Activated CD8-positive, alpha-beta memory T cell treated with anti-CD3 and anti-CD28 coated beads, Interleukin-2, amount 50 U/mL, for 24 hours (primary cell): Measurements from ENCODE around the gene ETV3L.

Experiments used
- DNase-seq: peaks from one replicate; pipeline ENCODE4 v3.0.0-alpha.2; 2020; ENCODE audit errors: extremely low read depth

ETV3L gene

DNA sequence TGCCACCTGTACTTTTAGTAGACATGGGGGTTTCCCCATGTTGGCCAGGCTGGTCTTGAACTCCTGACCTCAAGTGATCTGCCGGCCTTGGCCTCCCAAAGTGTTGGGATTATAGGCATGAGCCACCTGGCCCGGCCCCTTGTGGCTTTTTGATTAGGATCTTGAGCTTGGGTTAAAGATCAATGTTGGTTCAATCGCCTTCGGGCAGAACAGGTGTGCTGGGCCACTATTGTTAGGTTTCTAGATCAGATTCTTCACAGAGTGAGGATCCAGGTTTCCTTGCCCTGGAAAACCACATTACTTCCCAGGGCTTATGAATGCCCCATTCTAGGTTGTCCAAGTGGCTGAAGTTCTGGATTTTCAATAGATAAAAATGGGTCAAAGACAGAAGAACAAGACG lies 32.5 kb upstream of the ETV3L start:
- DNase-seq = no peak

DNA sequence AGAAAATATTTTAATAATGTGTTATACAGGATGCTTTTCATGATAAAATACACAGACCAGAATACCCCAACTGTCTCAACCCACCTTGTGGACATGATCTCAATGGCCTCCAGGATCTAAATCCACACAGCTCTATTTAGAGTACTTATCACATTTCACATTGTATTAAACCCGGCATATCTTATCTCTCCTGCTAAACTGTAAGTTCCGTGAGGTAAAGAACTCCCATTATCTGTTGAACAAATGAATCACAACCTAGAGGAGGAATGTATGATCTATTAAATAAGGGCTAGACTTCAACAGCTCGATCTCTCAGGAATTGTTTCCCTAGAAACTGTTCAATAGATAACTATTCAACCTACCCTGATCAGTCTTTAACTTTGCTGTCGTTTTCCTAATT lies 31.7 kb upstream of the ETV3L start:
- no peak for DNase-seq

DNA sequence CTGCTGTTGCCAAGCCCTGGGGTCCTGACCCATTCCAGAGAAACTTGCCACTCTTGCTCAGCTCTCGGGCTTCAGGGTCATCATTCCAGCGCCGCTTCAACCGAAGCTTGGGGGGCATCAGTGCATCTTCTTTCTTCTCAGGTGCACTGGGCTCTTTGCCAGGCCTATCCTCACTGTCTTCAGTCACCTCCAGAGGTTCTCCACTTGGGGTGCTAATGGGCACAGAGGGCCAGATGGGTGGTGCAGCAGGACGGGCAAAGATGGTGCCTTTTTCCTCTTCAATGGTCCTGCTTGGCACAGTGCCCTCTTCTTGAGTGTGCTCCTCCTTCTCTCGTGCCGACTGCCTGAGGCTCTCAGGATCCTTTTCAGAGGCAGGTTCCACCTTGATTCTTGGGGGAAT lies 25.2 kb upstream of the ETV3L start:
- no peak for DNase-seq

DNA sequence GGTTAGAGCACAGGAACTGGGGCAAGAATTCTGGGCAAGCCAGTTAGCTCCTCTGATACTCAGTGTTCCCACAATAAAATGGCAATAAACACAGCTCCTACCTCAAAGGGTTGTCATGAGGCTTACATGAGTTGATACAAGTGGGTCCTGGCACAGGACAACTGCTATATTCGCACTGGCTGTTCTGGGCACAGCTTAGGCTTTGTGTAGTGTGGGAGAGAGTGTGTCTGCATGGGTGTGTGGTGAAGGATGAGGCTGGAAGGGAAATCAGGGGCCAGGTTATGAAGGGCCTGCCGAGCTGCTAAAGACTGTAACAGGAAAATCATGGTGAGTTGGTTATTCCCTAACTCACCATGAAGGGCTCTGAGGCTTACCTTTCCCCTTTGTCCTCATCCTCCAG lies 19.8 kb upstream of the ETV3L start:
- DNase-seq = no peak

DNA sequence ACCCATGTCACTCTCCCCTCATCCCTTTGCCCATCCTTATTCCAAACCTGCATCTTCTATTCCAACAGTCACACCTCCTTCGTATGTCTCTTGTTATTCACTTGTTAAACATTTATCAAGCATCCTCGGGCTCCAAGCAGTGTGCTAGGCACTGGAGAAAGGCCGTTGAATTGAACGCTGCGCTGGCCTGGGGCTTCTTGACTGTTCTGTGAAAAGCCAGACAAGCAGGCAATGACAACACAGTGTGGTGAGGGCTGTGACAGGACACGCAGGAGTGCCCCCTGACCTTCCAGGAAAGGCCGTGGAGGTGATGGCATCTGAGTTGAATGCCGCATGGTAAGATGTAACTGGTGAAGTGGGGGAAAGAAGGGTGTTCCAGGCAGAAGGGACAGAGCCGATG lies 19.4 kb upstream of the ETV3L start:
- DNase-seq = no peak

GRCh38 chr1:157117527-157118057 lies 18.0 kb upstream of the ETV3L start:
- no peak for DNase-seq

DNA sequence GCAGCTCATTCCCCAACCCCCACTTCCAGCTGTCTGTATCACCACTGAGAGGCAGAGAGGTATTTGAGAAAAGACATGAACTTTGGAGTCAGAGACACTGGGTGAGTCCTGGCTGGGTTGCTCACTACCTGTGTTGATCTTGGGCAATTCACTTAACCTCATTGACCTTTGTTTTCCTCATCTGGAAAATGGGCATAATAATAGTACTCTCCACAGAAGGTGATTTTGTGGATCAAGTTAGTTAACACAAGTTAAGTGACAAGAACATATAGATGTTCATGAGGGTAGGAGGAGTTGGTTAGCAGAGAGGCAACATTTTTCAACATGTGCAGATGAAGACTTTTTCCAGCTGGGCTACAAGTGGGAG lies 17.1 kb upstream of the ETV3L start:
- DNase-seq = no peak

DNA sequence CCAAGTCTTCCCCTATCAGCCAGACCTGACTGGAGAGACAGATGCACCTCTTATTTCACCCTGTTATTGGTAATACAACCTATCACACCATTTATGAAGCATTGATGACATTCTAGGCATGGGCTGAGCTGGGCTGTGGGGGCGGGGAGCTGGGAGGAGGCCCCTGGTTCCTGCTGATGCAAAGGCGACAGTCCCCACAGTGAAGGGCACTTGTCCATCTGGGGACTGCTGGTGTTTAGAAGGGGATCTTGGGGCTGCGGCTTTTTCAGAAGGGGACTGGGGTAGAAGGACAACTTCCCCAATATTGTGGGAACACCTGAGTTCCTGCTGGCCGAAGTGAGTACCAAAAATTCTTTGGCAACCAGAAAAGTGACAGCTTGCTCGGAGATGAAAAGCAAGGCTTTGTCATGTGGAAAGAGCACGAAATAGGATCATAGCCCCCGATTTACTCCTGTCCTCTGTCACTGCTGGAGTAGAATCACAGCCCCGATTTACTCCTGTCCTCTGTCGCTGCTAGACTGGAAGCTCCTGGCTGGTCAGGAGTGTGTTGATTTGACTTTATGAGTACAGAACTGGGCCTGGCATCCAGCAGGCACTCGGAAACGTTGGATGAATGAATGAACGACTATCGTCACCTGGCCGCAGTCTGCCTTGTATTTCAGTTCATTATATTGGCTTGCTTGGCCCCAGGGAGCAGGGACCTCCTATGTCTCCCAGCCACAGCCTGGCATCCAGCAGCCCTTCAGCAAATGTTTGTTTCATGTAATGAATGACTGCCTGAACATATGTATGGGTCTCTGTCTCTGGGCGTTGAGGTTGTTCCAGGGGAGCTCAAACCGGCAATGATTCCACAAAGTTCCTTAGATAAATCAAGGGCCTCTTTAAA lies 16.5 kb upstream of the ETV3L start:
- DNase-seq = no peak

GRCh38 chr1:157115429-157115838 lies 15.8 kb upstream of the ETV3L start:
- no peak for DNase-seq

DNA sequence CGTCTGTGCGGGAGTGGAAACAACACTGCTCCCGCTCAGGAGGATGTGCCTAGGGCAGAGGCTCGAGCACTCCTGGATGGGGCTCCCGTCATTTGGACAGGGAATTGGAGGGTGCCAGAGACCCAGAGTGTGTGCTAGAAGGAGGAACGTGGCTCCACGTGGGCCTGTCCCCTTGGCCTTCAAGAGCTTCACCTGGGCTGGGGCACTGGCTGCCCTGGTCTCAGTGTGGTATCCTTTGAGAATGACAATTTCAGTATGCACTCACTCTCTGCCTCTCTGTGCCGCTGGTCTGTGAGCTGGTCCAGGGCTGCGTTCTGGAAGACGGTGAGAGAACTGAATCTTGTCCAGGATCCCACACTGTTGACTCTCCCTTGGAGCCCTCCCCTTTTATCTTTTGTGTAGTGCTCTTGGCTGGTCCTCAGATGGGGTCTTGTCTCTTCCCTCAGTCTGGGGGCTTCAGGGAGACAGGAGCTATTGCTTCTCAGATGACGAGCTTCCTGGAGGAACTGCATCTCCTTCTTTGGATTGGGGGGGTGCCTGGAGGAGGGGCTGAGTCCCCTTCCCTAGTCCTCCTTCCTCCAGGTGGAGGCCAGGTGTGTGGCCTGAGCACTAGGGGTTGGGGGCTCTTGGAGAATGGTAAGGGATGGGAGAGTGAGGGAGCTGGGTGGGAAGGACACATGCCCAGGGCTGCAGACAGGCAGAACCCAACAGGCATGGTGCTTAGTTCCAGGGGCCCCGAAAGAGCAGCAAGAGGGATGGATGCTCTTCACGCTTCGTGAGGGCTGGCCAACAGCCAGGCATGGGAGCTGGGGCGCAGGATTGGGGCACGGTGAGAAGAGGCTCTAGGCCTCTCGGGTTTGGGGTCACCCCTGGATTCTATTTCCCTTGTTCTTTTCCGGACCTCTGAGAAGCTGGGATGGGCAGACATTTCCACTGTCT lies 14.8 kb upstream of the ETV3L start:
- no peak for DNase-seq

- DNase-seq = no peak
Measured at GRCh38 chr1:157113631-157114030, 14.0 kb upstream of the ETV3L start.

GRCh38 chr1:157113106-157113505 lies 13.5 kb upstream of the ETV3L start:
- DNase-seq = no peak

GRCh38 chr1:157112186-157112867 lies 12.7 kb upstream of the ETV3L start:
- no peak for DNase-seq

- no peak for DNase-seq
Measured at GRCh38 chr1:157111396-157112165, 12.0 kb upstream of the ETV3L start.

DNA sequence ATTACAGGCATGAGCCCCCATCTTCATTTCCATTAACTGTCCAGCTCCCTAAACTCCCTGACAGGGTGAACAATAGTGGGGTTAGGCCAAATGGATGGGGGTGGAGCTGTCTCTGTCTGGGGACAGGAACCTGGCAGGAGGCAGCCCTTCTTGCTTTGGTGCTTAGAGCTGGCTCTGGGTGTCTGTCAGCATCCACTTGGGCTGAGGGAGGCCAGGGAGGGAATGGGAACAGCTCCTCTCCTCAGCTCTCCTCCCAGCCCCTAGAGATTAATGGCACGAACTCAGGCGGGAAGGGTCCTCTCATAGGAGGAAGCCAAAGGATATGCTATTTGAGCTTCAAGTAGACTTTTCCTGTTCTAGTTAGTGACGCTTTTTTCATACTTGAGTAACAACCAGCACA lies 11.1 kb upstream of the ETV3L start:
- no peak for DNase-seq

- DNase-seq = no peak
Measured at GRCh38 chr1:157110003-157110402, 10.4 kb upstream of the ETV3L start.

DNA sequence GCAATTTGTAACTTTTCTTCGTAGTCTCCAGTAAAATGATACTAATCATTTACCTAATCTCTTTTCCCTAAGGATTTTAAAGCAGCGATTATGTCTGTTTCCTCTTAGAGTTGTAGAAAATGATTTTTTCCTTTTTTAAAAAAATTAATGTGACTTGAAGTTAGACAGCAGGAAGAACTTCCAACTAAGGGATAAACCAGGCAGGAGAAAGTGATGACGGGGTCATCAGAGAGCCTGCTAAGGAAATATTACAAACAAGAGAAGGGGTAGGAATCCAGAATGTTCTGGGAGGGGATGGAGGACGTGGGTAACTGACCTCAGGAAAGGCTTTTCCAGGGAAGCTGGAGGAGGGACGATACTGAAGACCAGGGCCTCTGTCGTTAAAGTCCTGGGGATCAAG lies 8.8 kb upstream of the ETV3L start:
- no peak for DNase-seq

DNA sequence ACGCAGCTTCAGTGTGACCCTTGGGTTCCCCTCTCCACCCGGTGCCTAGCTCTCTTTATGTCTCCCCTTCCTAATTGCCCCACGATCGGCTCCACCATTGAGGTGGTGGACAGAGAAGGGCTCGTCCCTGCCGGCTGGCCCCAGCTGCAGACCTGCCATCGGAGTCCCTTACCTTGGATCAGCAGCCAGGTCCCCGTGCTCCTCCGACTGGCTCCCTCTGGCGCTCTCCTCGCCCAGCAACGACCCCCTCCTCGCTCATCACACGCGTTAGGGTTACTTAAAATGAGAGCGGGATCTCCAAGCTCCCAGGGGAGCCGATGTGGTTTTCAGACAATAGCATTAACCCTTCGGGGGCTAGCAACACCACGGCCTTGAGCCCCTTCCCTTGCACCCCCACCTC lies 8.1 kb upstream of the ETV3L start:
- no peak for DNase-seq

DNA sequence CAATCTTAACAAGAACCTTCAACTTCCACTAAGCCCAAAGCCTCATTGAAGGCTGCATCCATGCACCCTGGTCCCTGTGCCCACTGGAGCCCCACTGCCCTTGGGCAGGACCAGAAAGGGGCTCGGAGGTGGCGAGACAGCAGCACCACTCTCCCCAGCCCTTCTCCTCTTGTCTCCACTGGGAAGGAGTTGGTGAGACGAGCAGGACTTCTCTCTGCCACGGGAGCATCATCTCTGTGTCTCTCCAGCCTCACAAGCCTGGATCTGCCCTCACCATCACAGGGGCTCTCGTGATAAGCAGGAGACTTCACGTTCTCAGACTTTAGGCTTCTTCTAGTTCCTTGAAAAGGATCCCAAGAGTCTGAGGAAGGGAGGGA lies 7.2 kb upstream of the ETV3L start:
- no peak for DNase-seq

- no peak for DNase-seq
Measured at GRCh38 chr1:157105988-157106812, 6.6 kb upstream of the ETV3L start.
